HG02973 (cell line): ENCODE data around the gene BACH2.

ENCODE experiments used
- ATAC-seq: cut with Tn5 transposase; IDR thresholded peaks from one replicate; pipeline ENCODE4 v1.9.1; 2021; ENCODE audit warnings: moderate library complexity; ENCODE audit not compliant: unreplicated experiment

Gene BACH2

GRCh38 chr6:90241229-90241880, 55.3 kb downstream of the BACH2 start:
- ATAC-seq, result no peak

GRCh38 chr6:90238496-90239266, 58.0 kb downstream of the BACH2 start:
- no peak for ATAC-seq

- no peak for ATAC-seq
Measured at GRCh38 chr6:90237350-90237990, 59.2 kb downstream of the BACH2 start.

GRCh38 chr6:90233994-90234393, 62.6 kb downstream of the BACH2 start:
- no peak for ATAC-seq

- ATAC-seq, result no peak
Measured at GRCh38 chr6:90233213-90233612, 63.4 kb downstream of the BACH2 start.

GRCh38 chr6:90231798-90232197, 64.8 kb downstream of the BACH2 start:
- ATAC-seq, result no peak

GRCh38 chr6:90231308-90231707, 65.3 kb downstream of the BACH2 start:
- ATAC-seq, result no peak

- ATAC-seq, result no peak
Measured at GRCh38 chr6:90230548-90231215, 66.0 kb downstream of the BACH2 start.

GRCh38 chr6:90229331-90230010, 67.2 kb downstream of the BACH2 start:
- no peak for ATAC-seq

- ATAC-seq, result no peak
Measured at GRCh38 chr6:90227673-90228072, 69.0 kb downstream of the BACH2 start.

GRCh38 chr6:90227213-90227612, 69.4 kb downstream of the BACH2 start:
- no peak for ATAC-seq

- ATAC-seq, result no peak
Measured at GRCh38 chr6:90226257-90226656, 70.4 kb downstream of the BACH2 start.

- no peak for ATAC-seq
Measured at GRCh38 chr6:90224196-90224595, 72.4 kb downstream of the BACH2 start.

GRCh38 chr6:90222724-90223198, 73.9 kb downstream of the BACH2 start:
- no peak for ATAC-seq

- ATAC-seq, result no peak
Measured at GRCh38 chr6:90222008-90222407, 74.6 kb downstream of the BACH2 start.

- ATAC-seq, result no peak
Measured at GRCh38 chr6:90221403-90221802, 75.2 kb downstream of the BACH2 start.

GRCh38 chr6:90220273-90220672, 76.4 kb downstream of the BACH2 start:
- no peak for ATAC-seq

GRCh38 chr6:90219209-90219985, 77.2 kb downstream of the BACH2 start:
- ATAC-seq, result no peak

GRCh38 chr6:90218959-90219208, 77.8 kb downstream of the BACH2 start:
- ATAC-seq, result no peak

GRCh38 chr6:90217506-90218127, 79.0 kb downstream of the BACH2 start:
- ATAC-seq, result no peak
